Effector memory CD8-positive, alpha-beta T cell (primary cell): ENCODE measurements around the gene SAXO2.
"Not testable (repeated sequence)": the region's sequence is repeated elsewhere in the genome, so short reads cannot be mapped to it uniquely, and the experiment has no call there.

Source experiments
- ATAC-seq: fragments of 150-1000 bp; cut with Tn5 transposase; replicated peaks from 2 replicates; pipeline ENCODE4 v1.10.0; 2021; ENCODE audit warnings: mild to moderate bottlenecking, moderate library complexity
- DNase-seq, 3 experiments: peaks; one replicate each; pipeline ENCODE4 v3.0.0; 2021
- H3K27ac Mint-ChIP-seq, 2 donors: one replicate each; pipeline ENCODE4 v1.8.0; 2022; ENCODE audit warnings: mild to moderate bottlenecking in 2 of 2, mixed read lengths in 2 of 2, moderate library complexity in 2 of 2
- H3K27me3 Mint-ChIP-seq, 2 donors: one replicate each; pipeline ENCODE4 v1.8.0; 2022; ENCODE audit warnings: mixed read lengths in 2 of 2
- H3K36me3 Mint-ChIP-seq: one replicate; pipeline ENCODE4 v1.8.0; 2022; ENCODE audit warnings: mild to moderate bottlenecking, moderate library complexity, mixed read lengths; ENCODE audit not compliant: insufficient read depth
- H3K4me1 Mint-ChIP-seq, 2 donors: one replicate each; pipeline ENCODE4 v1.8.0; 2022; ENCODE audit warnings: low read depth in 2 of 2, mixed read lengths in 2 of 2
- H3K4me3 Mint-ChIP-seq, 2 donors: one replicate each; pipeline ENCODE4 v1.8.0; 2022; ENCODE audit warnings: mild to moderate bottlenecking in 2 of 2, mixed read lengths in 2 of 2, moderate library complexity in 2 of 2
- H3K9me3 Mint-ChIP-seq, 2 donors: one replicate each; pipeline ENCODE4 v1.8.0; 2022; ENCODE audit warnings: mixed read lengths in 2 of 2

SAXO2 gene

DNA sequence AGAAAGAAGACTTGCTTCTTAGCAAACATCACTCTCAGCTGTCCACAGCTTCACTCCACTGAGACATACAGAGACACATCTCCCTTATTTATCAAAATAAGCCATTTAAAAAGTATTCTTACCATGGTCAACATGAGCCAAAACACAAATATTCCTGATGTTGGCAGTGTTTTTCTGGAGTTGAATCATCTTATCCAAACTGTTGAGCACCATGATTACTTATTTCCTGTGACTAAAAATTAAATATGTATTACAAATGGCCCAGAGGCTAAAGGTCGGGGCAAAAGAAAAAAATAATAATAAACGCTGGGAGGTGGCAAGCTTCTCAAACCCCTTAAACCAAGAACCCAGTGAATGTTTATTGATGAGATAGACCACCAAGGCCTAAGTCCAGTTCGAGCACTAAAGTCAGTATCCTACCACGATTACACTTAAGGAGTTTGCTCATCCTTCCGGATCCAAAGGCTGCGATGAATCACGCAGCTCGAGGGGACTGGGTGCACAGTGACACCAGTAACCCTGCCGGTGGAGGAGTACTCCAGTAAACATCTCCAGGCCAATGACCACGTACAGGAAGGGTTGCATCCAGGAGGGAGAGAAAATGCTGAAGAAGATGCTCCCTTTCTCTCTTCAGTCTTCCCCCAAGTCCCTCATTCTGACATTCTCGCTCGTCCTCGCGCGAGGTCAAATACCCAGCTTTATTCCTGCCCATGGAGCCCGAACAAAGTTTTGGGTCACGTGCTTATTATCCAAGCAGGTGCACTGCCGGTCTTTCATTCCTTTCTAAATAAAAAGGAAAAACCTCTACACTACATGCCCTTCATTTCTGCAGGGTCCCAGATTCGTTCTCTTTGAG is 824 bp upstream of the SAXO2 start:
- not testable (repeated sequence) for H3K9me3 Mint-ChIP-seq, H3K27me3 Mint-ChIP-seq, ATAC-seq
- peak in 1 of 3 experiments; percentile 2 for DNase-seq
- Mint-ChIP-seq H3K36me3 (peaks cover 16% of the 10 kb centered on the region), H3K4me1 (peaks cover 20 to 26% of the 10 kb centered on the region in 2 donors), H3K27ac (peak overlapping the region; percentile 93 to 97), H3K4me3 (peak overlapping the region; percentile 92 to 95)

DNA sequence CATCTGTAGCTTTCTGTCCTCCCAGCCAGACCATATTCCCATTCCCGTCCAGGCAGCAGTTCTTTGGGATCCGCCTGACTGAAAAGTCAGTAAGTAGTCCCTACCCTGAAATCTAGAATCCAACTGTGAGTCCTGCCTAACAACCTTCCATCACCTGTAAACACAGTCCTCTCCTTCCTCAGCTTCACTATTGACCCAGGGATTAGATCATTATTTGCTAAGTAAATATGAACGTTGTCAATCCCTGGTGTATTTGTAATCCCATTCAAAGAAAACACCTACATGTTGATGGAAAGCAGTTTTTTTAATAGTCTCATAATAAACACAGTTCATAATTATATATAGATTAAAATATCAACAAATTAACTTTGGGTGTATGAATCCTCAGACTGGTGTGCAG is 732 bp downstream of the SAXO2 start:
- DNase-seq = no peak
- Mint-ChIP-seq H3K36me3 (peaks cover 11% of the 10 kb centered on the region), H3K9me3 (no peaks in the 10 kb centered on the region), H3K27ac (peak overlapping the region; percentile 93 to 97), H3K27me3 (no peaks in the 10 kb centered on the region), H3K4me3 (peak overlapping the region; percentile 92 to 95), H3K4me1 (peaks cover 20 to 26% of the 10 kb centered on the region in 2 donors)
- ATAC-seq = no peak

DNA sequence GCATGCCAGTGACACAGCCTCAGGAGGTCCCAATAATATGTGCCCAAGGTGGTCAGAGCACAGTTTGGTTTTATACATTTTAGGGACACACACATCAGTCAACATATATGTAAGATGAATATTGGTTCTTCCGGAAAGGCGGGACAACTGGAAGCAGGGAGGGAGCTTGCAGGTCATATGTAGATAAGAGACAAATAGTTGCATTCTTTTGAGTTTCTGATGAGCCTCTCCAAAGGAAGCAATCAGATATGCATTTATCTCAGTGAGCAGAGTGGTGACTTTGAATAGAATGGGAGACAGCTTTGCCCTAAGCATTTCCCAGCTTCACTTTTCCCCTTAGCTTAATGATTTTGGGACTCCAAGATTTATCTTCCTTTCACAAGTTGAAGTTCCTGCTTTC is 4.5 kb downstream of the SAXO2 start:
- not testable (repeated sequence) for DNase-seq, ATAC-seq, H3K27ac Mint-ChIP-seq, H3K9me3 Mint-ChIP-seq, H3K36me3 Mint-ChIP-seq, H3K27me3 Mint-ChIP-seq, H3K4me3 Mint-ChIP-seq
- H3K4me1 Mint-ChIP-seq = peaks cover 7 to 10% of the 10 kb centered on the region in 2 donors

DNA sequence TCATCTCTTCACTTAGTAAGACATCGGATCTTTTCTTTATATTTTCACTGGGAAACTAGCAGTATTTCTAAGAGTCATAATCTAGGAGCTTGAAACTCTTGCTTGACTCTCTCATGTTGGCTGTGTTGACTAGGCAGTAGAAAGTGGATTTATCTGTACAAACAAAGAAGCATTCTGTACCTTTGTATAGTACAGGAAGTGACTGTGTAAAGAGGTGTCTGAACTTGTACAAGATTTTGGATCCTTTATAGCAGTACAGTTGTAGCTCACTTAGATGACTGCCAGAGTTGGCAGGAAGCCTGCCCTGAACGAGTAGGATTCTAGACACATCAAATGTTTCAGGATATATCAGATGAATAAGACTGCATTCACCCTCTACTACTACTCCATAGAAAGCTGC is 5.8 kb downstream of the SAXO2 start:
- DNase-seq, H3K4me1 Mint-ChIP-seq, H3K36me3 Mint-ChIP-seq, H3K4me3 Mint-ChIP-seq, H3K27ac Mint-ChIP-seq, H3K9me3 Mint-ChIP-seq, H3K27me3 Mint-ChIP-seq, ATAC-seq: not testable (repeated sequence)

DNA sequence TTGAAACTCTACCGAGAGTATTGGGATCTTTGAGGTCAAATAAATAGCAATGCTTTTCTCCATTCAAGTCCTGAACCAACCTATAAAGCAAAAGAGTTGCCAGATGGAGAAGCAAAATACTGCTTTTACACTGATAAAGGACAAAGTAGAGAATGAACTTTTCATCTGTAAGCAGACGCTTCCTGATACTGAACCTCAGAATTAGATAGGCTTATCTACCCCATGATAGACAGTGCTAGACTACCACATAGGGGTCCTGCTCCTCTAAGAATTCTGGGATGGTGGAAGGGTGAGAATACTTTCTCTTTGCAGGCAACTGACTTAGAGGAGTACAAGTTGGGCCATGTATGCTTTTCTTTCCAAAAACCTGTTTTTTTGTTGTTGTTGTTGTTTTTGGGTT is 9.5 kb downstream of the SAXO2 start:
- Mint-ChIP-seq H3K27ac (no peak overlapping the region), H3K4me3 (no peak overlapping the region), H3K9me3 (no peaks in the 10 kb centered on the region), H3K36me3 (no peaks in the 10 kb centered on the region), H3K27me3 (peaks cover 17 to 23% of the 10 kb centered on the region in 2 donors), H3K4me1 (no peaks in the 10 kb centered on the region)
- no peak for ATAC-seq
- DNase-seq = no peak

DNA sequence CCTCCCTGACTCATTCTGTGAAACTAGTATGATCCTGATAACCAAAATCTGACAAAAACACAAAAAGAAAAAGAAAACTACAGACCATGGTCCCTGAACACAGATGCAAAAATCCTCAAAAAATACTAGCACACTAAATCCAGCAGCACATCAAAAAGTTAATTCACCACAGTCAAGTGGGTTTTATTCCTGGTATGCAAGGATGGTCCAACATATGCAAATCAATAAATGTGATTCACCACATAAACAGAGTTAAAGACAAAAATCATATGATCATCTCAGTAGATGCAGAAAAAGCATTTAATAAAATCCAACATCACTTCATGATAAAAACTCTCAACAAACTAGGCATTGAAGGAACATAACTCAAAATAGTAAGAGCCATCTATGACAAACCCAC is 12.8 kb downstream of the SAXO2 start:
- H3K4me3 Mint-ChIP-seq = no peak overlapping the region
- H3K4me1 Mint-ChIP-seq = no peaks in the 10 kb centered on the region
- DNase-seq (no peak), ATAC-seq (no peak)
- no peak overlapping the region for H3K27ac Mint-ChIP-seq
- H3K9me3 Mint-ChIP-seq = no peaks in the 10 kb centered on the region
- no peaks in the 10 kb centered on the region for H3K36me3 Mint-ChIP-seq
- peaks cover 25 to 32% of the 10 kb centered on the region in 2 donors for H3K27me3 Mint-ChIP-seq

DNA sequence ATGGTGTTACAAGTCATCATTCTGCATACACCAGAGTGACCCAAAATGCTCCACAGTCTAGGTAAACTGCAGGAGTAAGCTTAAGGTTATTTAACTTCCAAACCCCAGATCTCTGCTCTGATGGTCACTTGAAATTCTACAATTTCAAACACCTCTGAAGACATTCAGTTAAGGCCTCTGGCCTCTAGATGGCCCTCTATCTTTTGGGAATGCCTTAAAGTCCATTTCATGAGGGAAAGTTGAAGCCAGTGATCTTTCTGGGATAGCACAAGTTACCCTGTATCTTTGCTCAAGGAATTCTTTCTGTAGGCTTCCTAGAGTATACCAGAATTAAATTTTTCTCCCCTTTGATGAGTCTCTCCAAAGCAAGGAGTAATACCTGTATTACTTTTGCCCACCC is 18.7 kb downstream of the SAXO2 start:
- not testable (repeated sequence) for H3K4me3 Mint-ChIP-seq, H3K9me3 Mint-ChIP-seq, DNase-seq, ATAC-seq, H3K36me3 Mint-ChIP-seq, H3K27me3 Mint-ChIP-seq, H3K4me1 Mint-ChIP-seq, H3K27ac Mint-ChIP-seq

DNA sequence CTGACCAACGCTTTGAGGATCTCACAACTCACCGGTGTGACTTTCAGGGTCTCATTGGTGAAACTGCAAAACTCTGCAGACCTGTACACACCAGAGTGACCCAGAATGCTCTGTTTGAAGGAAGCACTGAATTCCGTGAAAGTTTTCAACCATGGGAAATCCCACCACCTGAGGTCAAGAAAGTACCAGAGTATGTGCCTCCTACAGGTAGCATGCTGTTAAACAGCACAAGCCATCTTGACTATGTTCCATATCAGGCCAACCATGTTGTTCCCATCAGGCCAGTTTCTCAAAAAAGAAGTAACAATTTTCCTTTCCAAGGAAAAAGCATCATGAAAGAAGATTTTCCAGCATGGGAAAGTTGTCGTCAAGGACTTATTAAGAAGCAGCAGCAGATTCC is 19.8 kb downstream of the SAXO2 start:
- DNase-seq, ATAC-seq, H3K36me3 Mint-ChIP-seq, H3K9me3 Mint-ChIP-seq, H3K27ac Mint-ChIP-seq, H3K4me3 Mint-ChIP-seq: not testable (repeated sequence)
- Mint-ChIP-seq H3K4me1 (peaks cover 10 to 11% of the 10 kb centered on the region in 2 donors), H3K27me3 (peaks cover 7 to 17% of the 10 kb centered on the region in 2 donors)

DNA sequence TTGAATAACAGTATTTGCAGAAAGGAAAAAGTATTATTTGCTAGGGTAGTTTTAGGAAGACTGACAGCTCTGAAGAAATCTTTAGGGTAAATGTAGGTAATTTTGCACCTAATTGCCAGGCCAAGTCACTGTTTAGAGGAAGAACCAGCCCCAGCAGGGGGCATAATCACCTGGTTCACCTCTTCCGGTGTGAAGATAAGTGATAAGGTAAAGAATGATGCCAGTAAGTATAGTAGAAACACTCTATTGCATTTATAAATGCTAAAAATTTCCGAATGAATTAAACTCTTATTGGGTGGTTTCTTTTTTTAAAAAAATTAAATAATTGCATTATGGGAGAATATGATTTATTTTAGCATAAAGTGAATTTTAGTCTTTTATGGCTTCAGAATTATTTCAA is 21.8 kb downstream of the SAXO2 start:
- H3K4me1 Mint-ChIP-seq = peaks cover 13 to 14% of the 10 kb centered on the region in 2 donors
- not testable (repeated sequence) for H3K36me3 Mint-ChIP-seq, DNase-seq, H3K27ac Mint-ChIP-seq, H3K27me3 Mint-ChIP-seq, H3K4me3 Mint-ChIP-seq, H3K9me3 Mint-ChIP-seq
- peak; percentile 75 for ATAC-seq

DNA sequence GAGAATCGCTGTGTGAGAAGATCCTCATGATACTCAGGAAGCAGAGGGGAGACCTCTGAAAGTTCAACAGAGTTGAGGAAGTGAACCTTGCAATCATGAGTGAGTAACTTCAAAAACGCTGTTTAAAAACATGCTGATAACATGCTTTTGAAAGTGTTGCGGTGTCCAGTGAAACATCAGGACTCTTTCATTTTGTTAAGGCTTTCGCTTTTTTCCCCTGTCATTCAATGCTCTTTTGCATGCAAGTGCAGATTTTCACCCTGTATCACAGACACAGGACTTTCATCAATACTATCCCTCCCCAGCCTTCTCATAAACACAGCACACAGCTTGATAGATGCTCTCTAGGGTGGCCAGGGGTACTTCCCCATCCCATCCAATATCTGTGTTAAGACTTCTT is 23.9 kb downstream of the SAXO2 start:
- H3K36me3 Mint-ChIP-seq, H3K9me3 Mint-ChIP-seq, H3K27me3 Mint-ChIP-seq, DNase-seq: not testable (repeated sequence)
- ATAC-seq = peak; percentile 36
- Mint-ChIP-seq H3K27ac (peak overlapping the region; percentile 82 to 84), H3K4me1 (peaks cover 13 to 14% of the 10 kb centered on the region in 2 donors), H3K4me3 (peak overlapping the region; percentile 63 to 74)

DNA sequence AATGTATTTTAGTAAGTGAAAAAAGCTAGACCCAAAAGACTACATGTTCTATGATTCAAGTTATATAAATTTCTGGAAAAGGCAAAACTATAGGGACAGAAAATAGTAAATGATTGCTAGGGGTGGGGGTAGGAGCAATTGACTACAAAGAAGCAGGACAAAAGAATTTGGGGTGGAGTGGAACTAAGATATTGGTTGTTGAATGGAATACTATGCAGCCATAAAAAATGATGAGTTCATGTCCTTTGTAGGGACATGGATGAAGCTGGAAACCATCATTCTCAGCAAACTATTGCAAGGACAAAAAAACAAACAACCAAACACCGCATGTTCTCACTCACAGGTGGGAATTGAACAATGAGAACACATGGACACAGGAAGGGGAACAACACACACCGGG is 25.6 kb downstream of the SAXO2 start:
- not testable (repeated sequence) for DNase-seq, H3K27me3 Mint-ChIP-seq, H3K36me3 Mint-ChIP-seq, H3K27ac Mint-ChIP-seq, H3K9me3 Mint-ChIP-seq, H3K4me3 Mint-ChIP-seq, ATAC-seq
- peaks cover 13 to 14% of the 10 kb centered on the region in 2 donors for H3K4me1 Mint-ChIP-seq

DNA sequence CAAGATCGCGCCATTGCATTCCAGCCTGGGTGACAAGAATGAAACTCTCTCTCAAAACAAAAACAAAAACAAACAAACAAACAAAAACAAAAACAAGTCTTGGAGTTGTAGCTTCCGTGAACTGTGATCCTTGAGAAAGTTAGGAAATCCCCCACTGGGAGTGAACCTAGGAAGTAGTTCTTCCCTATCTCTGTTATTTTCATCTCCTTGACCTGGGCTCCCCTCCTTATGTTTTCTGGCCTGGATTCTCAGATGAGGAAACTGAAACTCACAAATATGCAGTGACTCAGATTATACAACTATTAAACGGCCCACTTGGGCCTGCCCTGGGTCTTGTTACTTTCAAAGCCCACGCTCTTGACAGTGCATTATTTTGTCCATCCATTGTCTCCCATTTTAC is 29.7 kb downstream of the SAXO2 start:
- H3K27me3 Mint-ChIP-seq = no peaks in the 10 kb centered on the region
- no peak overlapping the region for H3K4me3 Mint-ChIP-seq
- peaks cover 4 to 6% of the 10 kb centered on the region in 2 donors for H3K4me1 Mint-ChIP-seq
- H3K9me3 Mint-ChIP-seq = peaks cover 0 to 2% of the 10 kb centered on the region in 2 donors
- H3K36me3 Mint-ChIP-seq = peaks cover 3% of the 10 kb centered on the region
- ATAC-seq (no peak), DNase-seq (no peak)
- H3K27ac Mint-ChIP-seq = peak overlapping the region in 1 of 2 donors; percentile 36

DNA sequence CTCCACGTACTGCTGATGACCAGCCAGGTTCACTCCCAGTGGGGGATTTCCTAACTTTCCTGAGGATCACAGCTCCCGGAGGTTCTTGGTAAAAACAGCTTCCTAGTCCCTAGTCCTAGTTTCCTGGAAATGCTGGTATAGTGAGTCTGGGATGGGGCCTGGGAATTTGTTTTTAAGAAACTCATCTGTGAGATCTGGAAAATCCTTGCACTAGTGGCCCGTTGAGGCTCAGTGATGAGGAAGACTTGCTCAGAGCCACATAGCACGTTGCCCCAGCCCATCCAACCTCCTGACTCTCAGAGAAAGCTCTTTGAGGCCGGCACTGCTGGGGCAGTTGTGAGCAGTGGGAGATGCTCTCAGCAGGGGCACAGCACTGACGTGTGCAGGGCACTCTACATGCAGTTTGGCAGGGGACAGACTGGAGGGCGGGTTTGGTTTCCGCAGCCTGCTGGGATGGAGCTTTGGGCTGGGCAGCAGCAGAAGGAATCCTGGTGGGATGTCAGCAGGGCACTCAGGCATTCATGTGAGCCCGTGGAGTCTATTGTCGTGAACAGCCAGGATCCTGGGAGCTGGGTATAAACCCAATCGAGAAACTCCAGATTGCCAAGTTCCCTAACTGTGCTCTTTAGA is 31.6 kb downstream of the SAXO2 start:
- Mint-ChIP-seq H3K27ac (no peak overlapping the region), H3K4me1 (peaks cover 0 to 8% of the 10 kb centered on the region in 2 donors), H3K27me3 (no peaks in the 10 kb centered on the region), H3K9me3 (peaks cover 0 to 2% of the 10 kb centered on the region in 2 donors), H3K36me3 (peaks cover 7% of the 10 kb centered on the region), H3K4me3 (no peak overlapping the region)
- ATAC-seq = no peak
- DNase-seq = no peak

DNA sequence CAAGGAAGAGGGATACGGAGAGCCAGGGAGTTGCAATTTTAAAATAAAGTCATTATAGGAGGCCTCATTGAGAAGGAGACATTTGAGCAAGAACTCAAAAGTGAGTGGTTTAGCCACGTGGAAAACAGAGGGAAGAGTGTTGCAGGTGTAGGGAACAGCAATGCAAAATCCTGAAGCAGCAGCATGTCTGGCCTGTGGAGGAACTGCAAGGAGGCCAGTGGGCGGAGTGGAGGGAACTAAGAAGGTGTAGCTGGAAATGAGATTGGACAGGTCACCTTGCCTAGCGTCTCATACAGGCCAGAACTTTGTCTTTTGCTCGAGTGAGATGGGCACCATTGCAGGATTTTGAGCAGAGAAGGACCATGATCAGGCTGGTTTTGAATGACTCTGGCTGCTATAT is 34.9 kb downstream of the SAXO2 start:
- Mint-ChIP-seq H3K36me3 (peaks cover 7% of the 10 kb centered on the region), H3K4me3 (peak overlapping the region in 1 of 2 donors; percentile 51), H3K27ac (no peak overlapping the region), H3K27me3 (no peaks in the 10 kb centered on the region), H3K9me3 (no peaks in the 10 kb centered on the region), H3K4me1 (peaks cover 0 to 8% of the 10 kb centered on the region in 2 donors)
- no peak for DNase-seq
- no peak for ATAC-seq
